ENCODE measurements around the gene MUC6.

GRCh38 chr11:1044160-1044559, 7.6 kb upstream of the MUC6 start:
- no peak for TF ChIP-seq POLR2A (IDR thresholded peaks at IDR 0.05)
- TF ChIP-seq, protein P1, sequence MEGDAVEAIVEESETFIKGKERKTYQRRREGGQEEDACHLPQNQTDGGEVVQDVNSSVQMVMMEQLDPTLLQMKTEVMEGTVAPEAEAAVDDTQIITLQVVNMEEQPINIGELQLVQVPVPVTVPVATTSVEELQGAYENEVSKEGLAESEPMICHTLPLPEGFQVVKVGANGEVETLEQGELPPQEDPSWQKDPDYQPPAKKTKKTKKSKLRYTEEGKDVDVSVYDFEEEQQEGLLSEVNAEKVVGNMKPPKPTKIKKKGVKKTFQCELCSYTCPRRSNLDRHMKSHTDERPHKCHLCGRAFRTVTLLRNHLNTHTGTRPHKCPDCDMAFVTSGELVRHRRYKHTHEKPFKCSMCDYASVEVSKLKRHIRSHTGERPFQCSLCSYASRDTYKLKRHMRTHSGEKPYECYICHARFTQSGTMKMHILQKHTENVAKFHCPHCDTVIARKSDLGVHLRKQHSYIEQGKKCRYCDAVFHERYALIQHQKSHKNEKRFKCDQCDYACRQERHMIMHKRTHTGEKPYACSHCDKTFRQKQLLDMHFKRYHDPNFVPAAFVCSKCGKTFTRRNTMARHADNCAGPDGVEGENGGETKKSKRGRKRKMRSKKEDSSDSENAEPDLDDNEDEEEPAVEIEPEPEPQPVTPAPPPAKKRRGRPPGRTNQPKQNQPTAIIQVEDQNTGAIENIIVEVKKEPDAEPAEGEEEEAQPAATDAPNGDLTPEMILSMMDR (IDR thresholded peaks at IDR 0.05 in 8 of 11, conservative IDR thresholded peaks at IDR 0.05 in 3 of 11), result no peak
